Peyer's patch (tissue), 4 donors: ENCODE results near the gene TEX28.

ENCODE experiments used
- CTCF ChIP-seq, 6 experiments: fragments of 450-650 bp in 4 of 6; fragments of 200-600 bp in 2 of 6; sonication (generic) in 1 of 6; IDR thresholded peaks; one replicate each; pipeline ENCODE4 v1.5.1; 2017 to 2019; ENCODE audit warnings: antibody characterized with exemption in 6 of 6, mild to moderate bottlenecking in 3 of 6, moderate library complexity in 1 of 6
- POLR2A ChIP-seq, 2 donors: fragments of 450-650 bp; IDR thresholded peaks; one replicate each; pipeline ENCODE4 v1.5.1; 2017; ENCODE audit warnings: antibody characterized with exemption in 2 of 2, mild to moderate bottlenecking in 2 of 2, moderate library complexity in 2 of 2

DNA sequence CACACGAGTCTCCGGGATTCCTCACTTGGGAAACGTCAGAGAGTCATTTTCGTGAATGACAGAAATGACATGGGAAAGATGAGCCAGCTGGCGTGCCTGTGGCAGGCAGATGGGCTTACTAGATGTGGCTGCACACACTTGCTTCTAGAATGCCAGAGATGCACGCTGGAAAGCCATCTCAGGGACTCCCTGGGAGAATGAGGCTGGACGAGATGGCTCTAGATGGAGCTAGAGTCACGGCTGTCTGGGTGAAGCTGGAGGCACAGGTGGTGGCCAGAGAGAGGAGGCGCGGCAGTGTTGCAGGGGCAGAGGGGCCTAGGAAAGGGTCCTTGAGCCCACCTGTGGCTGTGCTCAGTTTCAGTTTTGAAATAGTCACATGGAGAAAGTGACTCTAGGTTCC, 26.7 kb upstream of the TEX28 start:
- TF ChIP-seq POLR2A (IDR thresholded peaks at IDR 0.05), result no peak
- no peak for TF ChIP-seq CTCF (IDR thresholded peaks at IDR 0.05)
